Kidney (tissue), 14 donors: ENCODE results near the gene NECAB3. TPM values are rescaled to one million over a fixed set of nuclear protein-coding genes. Genes with fewer than 3 reads are reported as not detected.

ENCODE experiments used
- DNase-seq, 5 donors: peaks; one replicate each; pipeline ENCODE4 v3.0.0-alpha.2; 2013 to 2020
- FAIRE-seq: peaks from 2 replicates; lab custom pipeline; 2012; peaks lifted over from hg19 to GRCh38; lab: Jason Lieb, UNC
- H3K27ac ChIP-seq, 2 donors: one replicate each; pipeline ENCODE4 v1.7.0; 2013; ENCODE audit warnings: low read depth in 2 of 2, low read length in 2 of 2, inconsistent platforms in 1 of 2
- H3K27me3 ChIP-seq: one replicate; pipeline ENCODE4 v1.7.1; 2013; ENCODE audit warnings: low read length, inconsistent platforms; ENCODE audit not compliant: control insufficient read depth, insufficient read depth
- H3K36me3 ChIP-seq, 3 donors: one replicate each; pipeline versions ENCODE4 v1.7.0 to v1.7.1; 2013; ENCODE audit warnings: low read length in 3 of 3, control low read depth in 1 of 3, inconsistent platforms in 1 of 3; ENCODE audit not compliant: insufficient read depth in 3 of 3, control insufficient read depth in 2 of 3
- H3K4me1 ChIP-seq, 3 donors: one replicate each; pipeline versions ENCODE4 v1.7.0 to v1.7.1; 2013; ENCODE audit warnings: low read length in 3 of 3, inconsistent platforms in 1 of 3, low read depth in 1 of 3; ENCODE audit not compliant: control insufficient read depth in 2 of 3, insufficient read depth in 2 of 3
- H3K4me3 ChIP-seq, 3 donors: one replicate each; pipeline versions ENCODE4 v1.7.0 to v1.8.1; 2013; ENCODE audit warnings: low read length in 3 of 3, control low read depth in 1 of 3, inconsistent platforms in 1 of 3
- H3K9ac ChIP-seq, 3 donors: one replicate each; pipeline versions ENCODE4 v1.7.0 to v1.7.1; 2013; ENCODE audit warnings: low read length in 3 of 3, control low read depth in 1 of 3, inconsistent platforms in 1 of 3
- H3K9me3 ChIP-seq, 3 donors: one replicate each; pipeline versions ENCODE4 v1.7.0 to v1.7.1; 2013; ENCODE audit warnings: low read length in 3 of 3, control low read depth in 1 of 3, inconsistent platforms in 1 of 3; ENCODE audit not compliant: control insufficient read depth in 2 of 3, insufficient read depth in 1 of 3
- intact Hi-C: fragments of 100-400 bp; cut with DNase I; formaldehyde crosslinking; loops from one replicate; pipeline ENCODE4 v1.11.1; 2022
- polyA plus RNA-seq: library from polyadenylated mRNA; stranded (reverse); fragments of 350-450 nt; fragmentation: Illumina TruSeq; extraction: RNeasy Lipid Tissue Mini Kit (QIAGEN cat#74804); gene quantifications from one replicate; pipeline ENCODE4 v1.2.3, GENCODE V29; 2014; ENCODE audit warnings: low read depth, low replicate concordance; ENCODE audit not compliant: insufficient read depth
- total RNA-seq: library from RNA; stranded (reverse); fragmentation: NEBNext Ultra II Directional; extraction: Animal tissue kit (Norgen Biotek cat#: 25700); gene quantifications from one replicate; pipeline ENCODE4 v1.2.1, GENCODE V29; 2021
- TF ChIP-seq, protein P1 (sequence below): IDR thresholded peaks from 3 replicates; pipeline ENCODE4 v1.5.1; 2012; ENCODE audit warnings: mild to moderate bottlenecking, moderate library complexity, borderline replicate concordance; ENCODE audit not compliant: insufficient read depth; ENCODE audit errors: extremely low read depth
- donor health status: control.
- donor health status: control.
- donor health status: control.
- donor health status: control.
- donor health status: control.
- donor health status: DM: yes; HTN: yes; CAD: no.
- donor health status: Normal renal cell carcinoma (clear cell type).

Gene NECAB3
- total and polyA plus RNA-seq, 2 donors from 2014 or later, result 19.7 to 35.6 TPM

- TF ChIP-seq, protein P1, sequence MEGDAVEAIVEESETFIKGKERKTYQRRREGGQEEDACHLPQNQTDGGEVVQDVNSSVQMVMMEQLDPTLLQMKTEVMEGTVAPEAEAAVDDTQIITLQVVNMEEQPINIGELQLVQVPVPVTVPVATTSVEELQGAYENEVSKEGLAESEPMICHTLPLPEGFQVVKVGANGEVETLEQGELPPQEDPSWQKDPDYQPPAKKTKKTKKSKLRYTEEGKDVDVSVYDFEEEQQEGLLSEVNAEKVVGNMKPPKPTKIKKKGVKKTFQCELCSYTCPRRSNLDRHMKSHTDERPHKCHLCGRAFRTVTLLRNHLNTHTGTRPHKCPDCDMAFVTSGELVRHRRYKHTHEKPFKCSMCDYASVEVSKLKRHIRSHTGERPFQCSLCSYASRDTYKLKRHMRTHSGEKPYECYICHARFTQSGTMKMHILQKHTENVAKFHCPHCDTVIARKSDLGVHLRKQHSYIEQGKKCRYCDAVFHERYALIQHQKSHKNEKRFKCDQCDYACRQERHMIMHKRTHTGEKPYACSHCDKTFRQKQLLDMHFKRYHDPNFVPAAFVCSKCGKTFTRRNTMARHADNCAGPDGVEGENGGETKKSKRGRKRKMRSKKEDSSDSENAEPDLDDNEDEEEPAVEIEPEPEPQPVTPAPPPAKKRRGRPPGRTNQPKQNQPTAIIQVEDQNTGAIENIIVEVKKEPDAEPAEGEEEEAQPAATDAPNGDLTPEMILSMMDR, result no peak
- Histone ChIP-seq H3K27ac (peak overlapping the region in 1 of 2 donors; percentile 47), H3K4me3 (no peak overlapping the region), H3K36me3 (no peaks in the 10 kb centered on the region), H3K9ac (no peak overlapping the region), H3K4me1 (peaks cover 5 to 15% (median 11%) of the 10 kb centered on the region in 3 donors), H3K27me3 (no peaks in the 10 kb centered on the region), H3K9me3 (no peaks in the 10 kb centered on the region)
- FAIRE-seq (no peak), DNase-seq (peak in 1 of 5 donors; percentile 29)
- intact Hi-C loops, result loop anchor here (10.0 kb wide), 1 partner anchor 200 kb away; no protein-coding TSS in a partner anchor
Measured at GRCh38 chr20:33655164-33655563, 19.1 kb downstream of the NECAB3 start.

GRCh38 chr20:33654680-33655161 is 19.5 kb downstream of the NECAB3 start:
- Histone ChIP-seq H3K4me1 (peaks cover 5 to 15% (median 11%) of the 10 kb centered on the region in 3 donors), H3K9me3 (no peaks in the 10 kb centered on the region), H3K36me3 (no peaks in the 10 kb centered on the region), H3K27me3 (no peaks in the 10 kb centered on the region), H3K27ac (peak overlapping the region; percentile 47 to 48), H3K9ac (no peak overlapping the region), H3K4me3 (no peak overlapping the region)
- DNase-seq, result peak in 2 of 5 donors; percentile 53 to 59
- no peak for FAIRE-seq
- TF ChIP-seq, protein P1, result no peak
- intact Hi-C loops, result loop anchor here (10.0 kb wide), 1 partner anchor 200 kb away; no protein-coding TSS in a partner anchor

- no peaks in the 10 kb centered on the region for H3K36me3 ChIP-seq
- intact Hi-C loops, result loop anchor here (10.0 kb wide), 1 partner anchor 199 kb away; no protein-coding TSS in a partner anchor
- H3K27ac ChIP-seq, result peak overlapping the region; percentile 57 to 62
- H3K9ac ChIP-seq, result peak overlapping the region in 1 of 3 donors; percentile 67
- peak overlapping the region in 2 of 3 donors; percentile 39 to 48 for H3K4me3 ChIP-seq
- peak; percentile 58 to 95 (median 81) for DNase-seq
- no peaks in the 10 kb centered on the region for H3K9me3 ChIP-seq
- no peaks in the 10 kb centered on the region for H3K27me3 ChIP-seq
- TF ChIP-seq, protein P1, result no peak
- peaks cover 5 to 20% (median 11%) of the 10 kb centered on the region in 3 donors for H3K4me1 ChIP-seq
- FAIRE-seq, result no peak
Measured at GRCh38 chr20:33653900-33654596, 20.2 kb downstream of the NECAB3 start.
